MCF 10A (cell line): ENCODE results near the gene GRID1. TPM values are rescaled to one million over a fixed set of nuclear protein-coding genes. Genes with fewer than 3 reads are reported as not detected.

ENCODE experiments used
- BruUV-seq: library from RNA; stranded (reverse); fragments of 400-500 nt; replicated peaks from 2 replicates; lab custom pipeline; 2021; lab: Mats Ljungman, UMichigan
- CTCF ChIA-PET: fragments of 300-600 bp; sonication (Branson Sonifier 250); formaldehyde crosslinking; extraction: SDS; loops from one replicate; lab custom pipeline; 2021; ENCODE audit warnings: antibody characterized with exemption, inconsistent platforms; lab: Yijun Ruan, JAX
- POLR2A ChIA-PET: fragments of 300-600, 350-650 bp; sonication (Branson Sonifier 250); formaldehyde crosslinking; extraction: SDS; loops from one replicate; lab custom pipeline; 2020; ENCODE audit warnings: antibody characterized with exemption, inconsistent platforms; lab: Yijun Ruan, JAX
- DNase-seq: peaks from one replicate; pipeline ENCODE4 v3.0.0-alpha.2; 2018; ENCODE audit not compliant: unreplicated experiment
- H3K27ac Mint-ChIP-seq: one replicate; pipeline ENCODE4 v1.8.0; 2022; ENCODE audit warnings: mild to moderate bottlenecking, low read depth, mixed read lengths; ENCODE audit not compliant: unreplicated experiment
- H3K27me3 Mint-ChIP-seq: one replicate; pipeline ENCODE4 v1.8.0; 2022; ENCODE audit warnings: mixed read lengths; ENCODE audit not compliant: insufficient read depth, unreplicated experiment
- H3K36me3 Mint-ChIP-seq: one replicate; pipeline ENCODE4 v1.8.0; 2022; ENCODE audit warnings: mild to moderate bottlenecking, moderate library complexity, mixed read lengths; ENCODE audit not compliant: insufficient read depth, unreplicated experiment
- H3K4me1 Mint-ChIP-seq: one replicate; pipeline ENCODE4 v1.8.0; 2022; ENCODE audit warnings: mixed read lengths; ENCODE audit not compliant: insufficient read depth, unreplicated experiment
- H3K4me3 Mint-ChIP-seq: one replicate; pipeline ENCODE4 v1.8.0; 2022; ENCODE audit warnings: mild to moderate bottlenecking, moderate library complexity, mixed read lengths; ENCODE audit not compliant: unreplicated experiment
- H3K9me3 Mint-ChIP-seq: one replicate; pipeline ENCODE4 v1.8.0; 2022; ENCODE audit warnings: mixed read lengths; ENCODE audit not compliant: unreplicated experiment
- intact Hi-C: fragments of 100-400 bp; cut with micrococcal nuclease; formaldehyde crosslinking; loops from 2 replicates; pipeline ENCODE4 v1.14.1; 2022
- total RNA-seq: library from RNA; stranded (reverse); gene quantifications from 2 replicates; pipeline ENCODE4 v1.2.3, GENCODE V29; 2022
- TF ChIP-seq, protein P1 (sequence below): fragments of 200-600 bp; IDR thresholded peaks from one replicate; pipeline ENCODE4 v1.8.0; 2022; ENCODE audit warnings: antibody characterized with exemption, mild to moderate bottlenecking; ENCODE audit not compliant: unreplicated experiment

The GRID1 gene
- total RNA-seq, 1 experiment from 2014 or later, result not detected

DNA sequence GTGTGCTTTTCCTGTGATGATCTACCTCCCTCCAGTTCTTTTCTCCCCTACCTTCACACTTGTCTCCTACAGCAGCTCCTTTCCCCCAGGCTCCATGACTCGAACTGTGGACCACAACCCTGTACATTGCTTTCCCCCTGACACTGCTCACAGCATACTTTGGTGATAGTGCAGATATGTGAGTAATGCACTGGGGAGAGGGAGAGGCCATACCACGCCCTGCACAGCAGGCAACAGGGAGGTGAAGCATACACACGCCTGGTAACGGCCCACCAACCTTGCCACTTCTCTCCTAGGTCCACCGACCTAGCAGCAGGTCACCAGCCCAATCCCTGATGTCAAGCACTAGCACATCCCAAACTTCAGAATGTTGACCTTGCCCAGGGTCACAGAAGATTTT lies 238.2 kb downstream of the GRID1 start:
- no peak for DNase-seq
- Mint-ChIP-seq H3K4me1 (no peaks in the 10 kb centered on the region), H3K27me3 (no peaks in the 10 kb centered on the region), H3K4me3 (no peak overlapping the region), H3K27ac (no peak overlapping the region), H3K9me3 (peaks cover 16% of the 10 kb centered on the region), H3K36me3 (no peaks in the 10 kb centered on the region)
- CTCF ChIA-PET, result no interaction called here
- POLR2A ChIA-PET, result no interaction called here
- BruUV-seq, result no TSS peak
- intact Hi-C loops, result no loop called here
- TF ChIP-seq, protein P1, sequence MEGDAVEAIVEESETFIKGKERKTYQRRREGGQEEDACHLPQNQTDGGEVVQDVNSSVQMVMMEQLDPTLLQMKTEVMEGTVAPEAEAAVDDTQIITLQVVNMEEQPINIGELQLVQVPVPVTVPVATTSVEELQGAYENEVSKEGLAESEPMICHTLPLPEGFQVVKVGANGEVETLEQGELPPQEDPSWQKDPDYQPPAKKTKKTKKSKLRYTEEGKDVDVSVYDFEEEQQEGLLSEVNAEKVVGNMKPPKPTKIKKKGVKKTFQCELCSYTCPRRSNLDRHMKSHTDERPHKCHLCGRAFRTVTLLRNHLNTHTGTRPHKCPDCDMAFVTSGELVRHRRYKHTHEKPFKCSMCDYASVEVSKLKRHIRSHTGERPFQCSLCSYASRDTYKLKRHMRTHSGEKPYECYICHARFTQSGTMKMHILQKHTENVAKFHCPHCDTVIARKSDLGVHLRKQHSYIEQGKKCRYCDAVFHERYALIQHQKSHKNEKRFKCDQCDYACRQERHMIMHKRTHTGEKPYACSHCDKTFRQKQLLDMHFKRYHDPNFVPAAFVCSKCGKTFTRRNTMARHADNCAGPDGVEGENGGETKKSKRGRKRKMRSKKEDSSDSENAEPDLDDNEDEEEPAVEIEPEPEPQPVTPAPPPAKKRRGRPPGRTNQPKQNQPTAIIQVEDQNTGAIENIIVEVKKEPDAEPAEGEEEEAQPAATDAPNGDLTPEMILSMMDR, result no peak

DNA sequence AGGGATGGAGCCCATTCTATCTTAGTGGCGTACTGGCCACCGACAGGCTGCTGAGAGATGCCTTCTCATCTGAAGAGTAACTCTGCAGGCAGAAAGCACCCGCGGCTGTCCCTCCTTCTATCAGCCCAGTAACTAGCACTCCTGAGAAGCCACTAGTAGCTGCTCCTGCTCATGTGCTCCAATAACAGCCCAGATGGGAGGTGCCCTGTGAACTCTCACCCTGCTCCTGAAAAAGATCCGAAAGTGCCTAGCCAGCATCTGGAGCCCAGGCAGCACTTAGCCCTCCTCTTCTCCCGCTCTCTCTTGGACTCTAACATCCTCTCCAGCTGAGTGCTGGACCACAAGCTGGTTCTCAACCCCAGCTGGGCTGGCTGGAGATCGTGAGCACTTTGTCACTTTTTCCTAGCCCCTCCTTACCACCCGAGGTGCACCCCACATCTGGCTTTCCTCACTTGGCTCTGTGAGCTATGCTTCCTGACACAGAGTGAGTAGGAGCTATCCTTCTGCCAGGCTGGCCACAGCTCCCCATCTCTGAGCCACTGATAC lies 239.2 kb downstream of the GRID1 start:
- Mint-ChIP-seq H3K9me3 (peaks cover 14% of the 10 kb centered on the region), H3K36me3 (no peaks in the 10 kb centered on the region), H3K4me1 (no peaks in the 10 kb centered on the region), H3K4me3 (no peak overlapping the region), H3K27ac (no peak overlapping the region), H3K27me3 (no peaks in the 10 kb centered on the region)
- CTCF ChIA-PET, result interaction anchor here (0.9 kb wide), 1 partner anchor 100 kb away, joined by 3 read pairs; no protein-coding TSS in a partner anchor
- BruUV-seq, result no TSS peak
- POLR2A ChIA-PET, result interaction anchor here (0.5 kb wide), 1 partner anchor 137 kb away, joined by 3 read pairs; no protein-coding TSS in a partner anchor
- intact Hi-C loops, result no loop called here
- DNase-seq, result no peak
- TF ChIP-seq, protein P1, result no peak

DNA sequence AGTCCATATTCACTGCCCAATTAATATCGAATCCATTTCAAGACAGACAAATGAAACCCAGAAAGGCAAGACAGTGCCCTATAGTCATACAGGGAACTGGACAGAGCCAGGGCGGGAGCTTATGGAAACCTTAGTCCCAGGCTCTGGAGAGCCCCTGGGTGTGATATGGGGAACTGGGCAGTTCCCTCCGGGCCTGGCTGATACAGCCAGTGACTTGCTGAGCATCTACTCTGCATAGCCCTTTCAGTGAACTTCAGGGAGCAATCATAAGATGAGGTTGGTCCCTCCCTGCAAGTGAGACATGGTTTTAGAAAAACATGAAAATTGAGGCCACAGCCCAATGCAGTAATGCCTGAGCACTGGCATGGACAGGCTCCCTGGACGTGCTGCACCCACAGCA lies 241.9 kb downstream of the GRID1 start:
- ChIA-PET POLR2A (no interaction called here), CTCF (interaction anchor here (0.5 to 0.7 kb wide), 2 partner anchors 11 to 784 kb away, joined by 3 read pairs; no protein-coding TSS in a partner anchor)
- DNase-seq, result no peak
- no peak overlapping the region for H3K27ac Mint-ChIP-seq
- no peaks in the 10 kb centered on the region for H3K27me3 Mint-ChIP-seq
- no peaks in the 10 kb centered on the region for H3K4me1 Mint-ChIP-seq
- H3K36me3 Mint-ChIP-seq, result no peaks in the 10 kb centered on the region
- TF ChIP-seq, protein P1, result no peak
- H3K4me3 Mint-ChIP-seq, result no peak overlapping the region
- H3K9me3 Mint-ChIP-seq, result peaks cover 15% of the 10 kb centered on the region
- intact Hi-C loops, result no loop called here
- BruUV-seq, result no TSS peak

DNA sequence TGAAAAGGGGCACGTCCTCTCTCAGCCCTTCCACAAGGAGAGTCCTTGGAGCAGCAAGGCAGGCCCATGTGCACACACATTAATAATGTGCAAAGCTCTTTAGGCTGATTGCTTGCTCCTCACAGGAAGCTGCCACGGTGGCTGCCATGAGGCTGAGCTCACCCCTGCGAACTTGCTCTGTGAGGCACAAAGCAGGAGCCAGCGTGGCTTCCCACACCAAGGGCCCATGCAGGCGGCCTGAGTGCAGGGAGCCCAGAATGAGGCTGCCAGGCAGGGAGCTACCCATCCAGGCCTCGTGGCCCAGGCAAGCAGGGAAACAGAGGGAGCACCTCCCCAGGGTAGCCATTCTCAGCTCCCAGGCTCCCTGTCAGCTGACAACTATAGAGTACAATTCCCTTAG lies 242.9 kb downstream of the GRID1 start:
- ChIA-PET CTCF (no interaction called here), POLR2A (no interaction called here)
- Mint-ChIP-seq H3K4me1 (no peaks in the 10 kb centered on the region), H3K4me3 (no peak overlapping the region), H3K27ac (no peak overlapping the region), H3K36me3 (no peaks in the 10 kb centered on the region), H3K27me3 (no peaks in the 10 kb centered on the region), H3K9me3 (peaks cover 20% of the 10 kb centered on the region)
- DNase-seq, result no peak
- intact Hi-C loops, result no loop called here
- no TSS peak for BruUV-seq
- TF ChIP-seq, protein P1, result no peak
